Duodenal mucosa (tissue), 2 donors: ENCODE measurements around the gene ZNF511.

Source experiments
- H3K27ac ChIP-seq: one replicate; pipeline ENCODE4 v1.7.0; 2013; ENCODE audit warnings: low read depth, low read length
- H3K27me3 ChIP-seq, 2 donors: one replicate each; pipeline ENCODE4 v1.7.0; 2013; ENCODE audit warnings: low read length in 2 of 2, control low read depth in 1 of 2; ENCODE audit not compliant: insufficient read depth in 2 of 2, control insufficient read depth in 1 of 2
- H3K36me3 ChIP-seq, 2 donors: one replicate each; pipeline ENCODE4 v1.7.0; 2013; ENCODE audit warnings: low read length in 2 of 2, control low read depth in 1 of 2; ENCODE audit not compliant: insufficient read depth in 2 of 2, control insufficient read depth in 1 of 2
- H3K4me1 ChIP-seq, 2 donors: one replicate each; pipeline ENCODE4 v1.7.0; 2013; ENCODE audit warnings: low read length in 2 of 2, control low read depth in 1 of 2; ENCODE audit not compliant: insufficient read depth in 2 of 2, control insufficient read depth in 1 of 2
- H3K4me3 ChIP-seq, 2 donors: one replicate each; pipeline ENCODE4 v1.7.0; 2013; ENCODE audit warnings: low read length in 2 of 2, low read depth in 1 of 2
- H3K9ac ChIP-seq, 2 donors: one replicate each; pipeline ENCODE4 v1.7.0; 2013; ENCODE audit warnings: low read length in 2 of 2, low read depth in 1 of 2
- H3K9me3 ChIP-seq, 2 donors: one replicate each; pipeline ENCODE4 v1.7.0; 2013; ENCODE audit warnings: low read length in 2 of 2, control low read depth in 1 of 2; ENCODE audit not compliant: control insufficient read depth in 1 of 2

Gene ZNF511

DNA sequence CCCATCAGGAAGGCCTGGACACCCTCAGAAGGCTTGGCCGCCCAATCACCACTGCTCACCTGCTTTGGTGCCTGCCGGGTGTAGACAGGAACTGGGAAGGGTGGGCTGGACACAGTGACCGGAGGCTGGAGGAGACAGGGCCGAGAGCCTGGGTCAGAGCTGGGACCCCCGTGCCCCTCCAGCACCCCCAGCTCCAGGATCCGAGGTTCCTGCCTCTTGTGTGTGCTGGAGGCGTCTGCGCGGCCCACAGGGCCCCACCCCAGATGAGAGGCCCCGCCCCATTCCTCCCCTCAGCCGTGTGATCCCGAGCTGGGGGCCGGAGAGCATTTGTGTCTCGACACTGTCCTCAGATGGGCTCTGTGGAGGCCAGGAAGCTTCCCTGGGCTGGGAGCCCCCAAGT is 41.4 kb upstream of the ZNF511 start:
- Histone ChIP-seq H3K27me3 (peaks cover 0 to 5% of the 10 kb centered on the region in 2 donors), H3K9ac (no peak overlapping the region), H3K27ac (no peak overlapping the region), H3K36me3 (peaks cover 3 to 5% of the 10 kb centered on the region in 2 donors), H3K9me3 (no peaks in the 10 kb centered on the region), H3K4me1 (peaks cover 15 to 24% of the 10 kb centered on the region in 2 donors), H3K4me3 (no peak overlapping the region)

- peaks cover 9 to 19% of the 10 kb centered on the region in 2 donors for H3K4me1 ChIP-seq
- peaks cover 3 to 5% of the 10 kb centered on the region in 2 donors for H3K36me3 ChIP-seq
- H3K4me3 ChIP-seq, result no peak overlapping the region
- no peak overlapping the region for H3K27ac ChIP-seq
- H3K9me3 ChIP-seq, result no peaks in the 10 kb centered on the region
- no peak overlapping the region for H3K9ac ChIP-seq
- peaks cover 0 to 3% of the 10 kb centered on the region in 2 donors for H3K27me3 ChIP-seq
These were observed 40.9 kb upstream of the ZNF511 start for GRCh38 chr10:133267829-133268228.

DNA sequence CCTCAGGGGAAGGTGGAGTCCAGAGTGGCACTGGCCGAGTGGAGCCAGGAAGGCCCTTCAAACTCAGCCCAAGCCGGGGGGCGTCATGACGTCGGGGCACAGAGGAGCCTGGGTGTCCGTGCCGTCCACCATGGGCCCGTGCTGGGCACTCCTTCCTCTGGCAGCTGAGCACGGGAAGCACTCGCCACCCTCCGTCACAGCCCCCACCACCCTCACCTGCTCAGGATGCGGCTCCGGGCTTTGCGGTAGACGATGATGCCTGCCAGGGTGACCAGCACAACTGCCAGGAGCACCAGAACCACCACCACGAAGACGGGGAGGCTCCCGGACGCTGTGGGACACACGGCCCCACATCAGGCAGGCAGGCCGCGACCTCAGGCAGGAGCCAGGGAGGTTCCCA is 40.2 kb upstream of the ZNF511 start:
- no peak overlapping the region for H3K27ac ChIP-seq
- no peaks in the 10 kb centered on the region for H3K9me3 ChIP-seq
- H3K36me3 ChIP-seq, result peaks cover 3 to 5% of the 10 kb centered on the region in 2 donors
- H3K27me3 ChIP-seq, result no peaks in the 10 kb centered on the region
- H3K4me3 ChIP-seq, result no peak overlapping the region
- H3K9ac ChIP-seq, result no peak overlapping the region
- peaks cover 4 to 16% of the 10 kb centered on the region in 2 donors for H3K4me1 ChIP-seq

- Histone ChIP-seq H3K9me3 (no peaks in the 10 kb centered on the region), H3K36me3 (peaks cover 3 to 5% of the 10 kb centered on the region in 2 donors), H3K9ac (no peak overlapping the region), H3K4me3 (no peak overlapping the region), H3K4me1 (peaks cover 1 to 15% of the 10 kb centered on the region in 2 donors), H3K27ac (no peak overlapping the region), H3K27me3 (no peaks in the 10 kb centered on the region)
These were observed 39.3 kb upstream of the ZNF511 start for GRCh38 chr10:133269367-133269766.

DNA sequence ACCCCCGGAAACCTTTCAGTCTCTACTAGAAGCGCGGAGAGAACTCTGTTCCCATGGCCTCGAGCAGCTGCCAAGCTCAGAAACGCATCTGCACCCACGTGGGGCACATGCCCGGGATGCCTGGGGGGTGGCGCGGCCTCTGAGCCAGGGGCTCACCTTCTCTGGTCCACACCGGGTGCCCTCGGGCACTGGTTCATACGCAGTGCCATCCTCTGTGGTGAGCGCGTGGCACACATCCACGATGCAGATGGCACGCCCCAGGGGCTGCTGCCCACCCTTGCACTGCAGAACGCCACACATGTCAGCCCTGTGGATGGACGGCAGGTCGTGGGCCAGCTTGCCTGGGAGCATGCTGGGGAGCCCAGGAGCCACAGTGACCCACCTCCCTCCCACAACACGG is 38.5 kb upstream of the ZNF511 start:
- H3K27me3 ChIP-seq, result peaks cover 4 to 8% of the 10 kb centered on the region in 2 donors
- H3K9ac ChIP-seq, result no peak overlapping the region
- peaks cover 0 to 14% of the 10 kb centered on the region in 2 donors for H3K4me1 ChIP-seq
- H3K9me3 ChIP-seq, result no peaks in the 10 kb centered on the region
- no peak overlapping the region for H3K4me3 ChIP-seq
- no peak overlapping the region for H3K27ac ChIP-seq
- peaks cover 3 to 5% of the 10 kb centered on the region in 2 donors for H3K36me3 ChIP-seq

GRCh38 chr10:133270773-133271297 is 37.9 kb upstream of the ZNF511 start:
- Histone ChIP-seq H3K27ac (no peak overlapping the region), H3K36me3 (peaks cover 3 to 5% of the 10 kb centered on the region in 2 donors), H3K4me1 (peaks cover 0 to 10% of the 10 kb centered on the region in 2 donors), H3K27me3 (peaks cover 4 to 14% of the 10 kb centered on the region in 2 donors), H3K9me3 (no peaks in the 10 kb centered on the region), H3K9ac (no peak overlapping the region), H3K4me3 (no peak overlapping the region)

- H3K9me3 ChIP-seq, result no peaks in the 10 kb centered on the region
- no peak overlapping the region for H3K9ac ChIP-seq
- H3K27ac ChIP-seq, result no peak overlapping the region
- H3K4me1 ChIP-seq, result peaks cover 0 to 15% of the 10 kb centered on the region in 2 donors
- peaks cover 13 to 22% of the 10 kb centered on the region in 2 donors for H3K27me3 ChIP-seq
- H3K4me3 ChIP-seq, result no peak overlapping the region
- H3K36me3 ChIP-seq, result peaks cover 3 to 5% of the 10 kb centered on the region in 2 donors
These were observed 37.0 kb upstream of the ZNF511 start for GRCh38 chr10:133271521-133272300.

- no peaks in the 10 kb centered on the region for H3K9me3 ChIP-seq
- peaks cover 0 to 20% of the 10 kb centered on the region in 2 donors for H3K4me1 ChIP-seq
- H3K4me3 ChIP-seq, result no peak overlapping the region
- H3K27ac ChIP-seq, result no peak overlapping the region
- H3K36me3 ChIP-seq, result peaks cover 3 to 5% of the 10 kb centered on the region in 2 donors
- H3K27me3 ChIP-seq, result peaks cover 13 to 22% of the 10 kb centered on the region in 2 donors
- no peak overlapping the region for H3K9ac ChIP-seq
These were observed 36.3 kb upstream of the ZNF511 start for GRCh38 chr10:133272301-133272963.

GRCh38 chr10:133272964-133273420 is 35.7 kb upstream of the ZNF511 start:
- Histone ChIP-seq H3K4me3 (no peak overlapping the region), H3K4me1 (peaks cover 2 to 25% of the 10 kb centered on the region in 2 donors), H3K27me3 (peaks cover 13 to 22% of the 10 kb centered on the region in 2 donors), H3K9me3 (no peaks in the 10 kb centered on the region), H3K27ac (no peak overlapping the region), H3K9ac (no peak overlapping the region), H3K36me3 (peaks cover 3 to 5% of the 10 kb centered on the region in 2 donors)
